Ishikawa (cell line): ENCODE measurements around the gene NR5A1.

Experiments
- CEBPB ChIP-seq: IDR thresholded peaks from 2 replicates; pipeline ENCODE4 v1.6.1; 2012
- CREB1 ChIP-seq: IDR thresholded peaks from 2 replicates; pipeline ENCODE4 v1.6.1; 2012; ENCODE audit warnings: low read depth
- EP300 ChIP-seq: IDR thresholded peaks from 2 replicates; pipeline ENCODE4 v1.6.1; 2012; ENCODE audit warnings: borderline replicate concordance
- FOXM1 ChIP-seq: IDR thresholded peaks from 2 replicates; pipeline ENCODE4 v1.6.1; 2012; ENCODE audit warnings: low read depth, borderline replicate concordance
- TF ChIP-seq, protein P1 (sequence below): IDR thresholded peaks from 2 replicates; pipeline ENCODE4 v1.6.1; 2012

DNA sequence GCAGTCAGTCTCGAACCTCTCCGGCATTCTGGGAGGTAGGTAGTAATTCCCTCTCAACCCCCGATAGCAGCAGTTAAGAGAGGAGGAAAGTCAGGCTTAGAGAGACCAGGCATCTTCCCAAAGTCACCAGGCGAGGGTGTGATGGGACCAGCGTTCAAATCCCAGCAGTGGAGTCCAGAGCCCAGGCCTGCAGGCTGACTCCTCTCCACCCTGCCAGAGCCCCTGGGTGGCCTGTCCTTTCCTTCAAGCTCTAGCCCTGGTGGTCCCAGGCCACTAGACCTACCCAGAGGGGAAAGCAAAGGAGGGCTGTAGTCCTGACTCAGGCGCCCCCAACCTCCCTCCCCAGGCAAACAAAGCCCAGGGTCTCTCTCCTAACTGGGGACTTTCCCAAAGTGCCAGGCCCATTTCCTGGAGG, 4.2 kb upstream of the NR5A1 start:
- TF ChIP-seq FOXM1 (no peak), EP300 (no peak), CEBPB (no peak), CREB1 (no peak)
- TF ChIP-seq, protein P1, sequence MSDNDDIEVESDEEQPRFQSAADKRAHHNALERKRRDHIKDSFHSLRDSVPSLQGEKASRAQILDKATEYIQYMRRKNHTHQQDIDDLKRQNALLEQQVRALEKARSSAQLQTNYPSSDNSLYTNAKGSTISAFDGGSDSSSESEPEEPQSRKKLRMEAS = no peak
